Endothelial cell of hepatic sinusoid (primary cell): ENCODE results near the gene FYN.

Experiments
- in situ Hi-C: cut with HindIII; loops from 2 replicates; pipeline ENCODE4 v1.10.0; 2017; ENCODE audit warnings: low sequenced_read_pairs

The FYN gene

GRCh38 chr6:111775145-111775922 lies 97.9 kb downstream of the FYN start:
- in situ Hi-C loops, result no loop called here

- in situ Hi-C loops, result no loop called here
These were observed 98.9 kb downstream of the FYN start for GRCh38 chr6:111774346-111774703.

GRCh38 chr6:111773501-111774345 lies 99.5 kb downstream of the FYN start:
- in situ Hi-C loops, result no loop called here

- in situ Hi-C loops, result no loop called here
These were observed 100.9 kb downstream of the FYN start for GRCh38 chr6:111772381-111772780.

- in situ Hi-C loops, result no loop called here
These were observed 101.6 kb downstream of the FYN start for GRCh38 chr6:111771629-111772028.

- in situ Hi-C loops, result no loop called here
These were observed 102.2 kb downstream of the FYN start for GRCh38 chr6:111771094-111771432.

- in situ Hi-C loops, result no loop called here
These were observed 102.8 kb downstream of the FYN start for GRCh38 chr6:111770263-111771093.

GRCh38 chr6:111769365-111770152 lies 103.7 kb downstream of the FYN start:
- in situ Hi-C loops, result no loop called here

- in situ Hi-C loops, result no loop called here
These were observed 104.9 kb downstream of the FYN start for GRCh38 chr6:111768431-111768770.

GRCh38 chr6:111767752-111768430 lies 105.4 kb downstream of the FYN start:
- in situ Hi-C loops, result no loop called here

- in situ Hi-C loops, result no loop called here
These were observed 106.9 kb downstream of the FYN start for GRCh38 chr6:111766201-111766857.

- in situ Hi-C loops, result no loop called here
These were observed 107.5 kb downstream of the FYN start for GRCh38 chr6:111765763-111766162.

- in situ Hi-C loops, result no loop called here
These were observed 108.7 kb downstream of the FYN start for GRCh38 chr6:111764238-111765175.

GRCh38 chr6:111763381-111763780 lies 109.9 kb downstream of the FYN start:
- in situ Hi-C loops, result no loop called here

GRCh38 chr6:111761783-111762312 lies 111.4 kb downstream of the FYN start:
- in situ Hi-C loops, result no loop called here

GRCh38 chr6:111761212-111761611 lies 112.0 kb downstream of the FYN start:
- in situ Hi-C loops, result no loop called here

GRCh38 chr6:111759836-111760785 lies 113.1 kb downstream of the FYN start:
- in situ Hi-C loops, result no loop called here
